Type B pancreatic cell (in vitro differentiated cells): ENCODE measurements around the gene NCDN. TPM values are rescaled to one million over a fixed set of nuclear protein-coding genes. Genes with fewer than 3 reads are reported as not detected.

Experiments used
- DNase-seq: peaks from one replicate; pipeline ENCODE4 v3.0.0; 2021; ENCODE audit warnings: mixed read lengths; ENCODE audit not compliant: unreplicated experiment; ENCODE audit errors: extremely low spot score
- H3K27ac Mint-ChIP-seq: 2 replicates; pipeline ENCODE4 v1.8.0; 2021; ENCODE audit warnings: mild to moderate bottlenecking, mixed read lengths
- H3K27me3 Mint-ChIP-seq: 2 replicates; pipeline ENCODE4 v1.8.0; 2021; ENCODE audit warnings: mixed read lengths
- H3K36me3 Mint-ChIP-seq: 2 replicates; pipeline ENCODE4 v1.8.0; 2021; ENCODE audit warnings: mixed read lengths
- H3K4me1 Mint-ChIP-seq: one replicate; pipeline ENCODE4 v1.8.0; 2021; ENCODE audit warnings: mixed read lengths; ENCODE audit not compliant: unreplicated experiment
- H3K4me3 Mint-ChIP-seq: 2 replicates; pipeline ENCODE4 v1.8.0; 2021; ENCODE audit warnings: mild to moderate bottlenecking, mixed read lengths
- H3K9me3 Mint-ChIP-seq: 2 replicates; pipeline ENCODE4 v1.8.0; 2021; ENCODE audit warnings: mixed read lengths
- total RNA-seq: library from RNA; stranded (reverse); gene quantifications from 2 replicates; pipeline ENCODE4 v1.2.1, GENCODE V29; 2021; ENCODE audit warnings: low replicate concordance
- TF ChIP-seq, protein P1 (sequence below): fragments of 200-600 bp; sonication (generic); conservative IDR thresholded peaks from 2 replicates; pipeline ENCODE4 v1.5.0; 2021; ENCODE audit warnings: antibody characterized with exemption, mild to moderate bottlenecking

The NCDN gene
- total RNA-seq, 1 donor from 2014 or later: 27.2 TPM

DNA sequence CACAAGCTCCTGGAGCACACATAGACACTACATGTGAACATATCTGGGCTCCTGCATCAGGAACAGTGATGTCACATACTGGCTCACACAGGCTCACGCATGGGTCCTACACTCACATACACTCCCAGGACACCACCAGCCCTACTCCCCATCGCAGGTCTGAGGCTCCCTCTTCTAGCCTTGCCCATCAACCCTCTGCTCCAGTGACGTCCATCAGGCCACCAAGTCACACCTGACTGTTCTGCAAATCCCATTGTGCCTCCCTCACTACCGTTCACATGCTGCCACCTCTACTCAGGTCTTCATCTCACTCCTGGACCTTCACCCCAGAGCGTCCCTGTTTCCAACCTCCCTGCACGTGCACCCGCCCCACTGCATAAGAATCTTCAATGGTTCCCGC, 33.6 kb downstream of the NCDN start:
- no peak overlapping the region for H3K27ac Mint-ChIP-seq
- H3K36me3 Mint-ChIP-seq: peaks cover 3% of the 10 kb centered on the region
- TF ChIP-seq, protein P1, sequence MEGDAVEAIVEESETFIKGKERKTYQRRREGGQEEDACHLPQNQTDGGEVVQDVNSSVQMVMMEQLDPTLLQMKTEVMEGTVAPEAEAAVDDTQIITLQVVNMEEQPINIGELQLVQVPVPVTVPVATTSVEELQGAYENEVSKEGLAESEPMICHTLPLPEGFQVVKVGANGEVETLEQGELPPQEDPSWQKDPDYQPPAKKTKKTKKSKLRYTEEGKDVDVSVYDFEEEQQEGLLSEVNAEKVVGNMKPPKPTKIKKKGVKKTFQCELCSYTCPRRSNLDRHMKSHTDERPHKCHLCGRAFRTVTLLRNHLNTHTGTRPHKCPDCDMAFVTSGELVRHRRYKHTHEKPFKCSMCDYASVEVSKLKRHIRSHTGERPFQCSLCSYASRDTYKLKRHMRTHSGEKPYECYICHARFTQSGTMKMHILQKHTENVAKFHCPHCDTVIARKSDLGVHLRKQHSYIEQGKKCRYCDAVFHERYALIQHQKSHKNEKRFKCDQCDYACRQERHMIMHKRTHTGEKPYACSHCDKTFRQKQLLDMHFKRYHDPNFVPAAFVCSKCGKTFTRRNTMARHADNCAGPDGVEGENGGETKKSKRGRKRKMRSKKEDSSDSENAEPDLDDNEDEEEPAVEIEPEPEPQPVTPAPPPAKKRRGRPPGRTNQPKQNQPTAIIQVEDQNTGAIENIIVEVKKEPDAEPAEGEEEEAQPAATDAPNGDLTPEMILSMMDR: no peak
- no peak overlapping the region for H3K4me3 Mint-ChIP-seq
- no peak for DNase-seq
- no peaks in the 10 kb centered on the region for H3K9me3 Mint-ChIP-seq
- peaks cover 11% of the 10 kb centered on the region for H3K4me1 Mint-ChIP-seq
- peaks cover 3% of the 10 kb centered on the region for H3K27me3 Mint-ChIP-seq

DNA sequence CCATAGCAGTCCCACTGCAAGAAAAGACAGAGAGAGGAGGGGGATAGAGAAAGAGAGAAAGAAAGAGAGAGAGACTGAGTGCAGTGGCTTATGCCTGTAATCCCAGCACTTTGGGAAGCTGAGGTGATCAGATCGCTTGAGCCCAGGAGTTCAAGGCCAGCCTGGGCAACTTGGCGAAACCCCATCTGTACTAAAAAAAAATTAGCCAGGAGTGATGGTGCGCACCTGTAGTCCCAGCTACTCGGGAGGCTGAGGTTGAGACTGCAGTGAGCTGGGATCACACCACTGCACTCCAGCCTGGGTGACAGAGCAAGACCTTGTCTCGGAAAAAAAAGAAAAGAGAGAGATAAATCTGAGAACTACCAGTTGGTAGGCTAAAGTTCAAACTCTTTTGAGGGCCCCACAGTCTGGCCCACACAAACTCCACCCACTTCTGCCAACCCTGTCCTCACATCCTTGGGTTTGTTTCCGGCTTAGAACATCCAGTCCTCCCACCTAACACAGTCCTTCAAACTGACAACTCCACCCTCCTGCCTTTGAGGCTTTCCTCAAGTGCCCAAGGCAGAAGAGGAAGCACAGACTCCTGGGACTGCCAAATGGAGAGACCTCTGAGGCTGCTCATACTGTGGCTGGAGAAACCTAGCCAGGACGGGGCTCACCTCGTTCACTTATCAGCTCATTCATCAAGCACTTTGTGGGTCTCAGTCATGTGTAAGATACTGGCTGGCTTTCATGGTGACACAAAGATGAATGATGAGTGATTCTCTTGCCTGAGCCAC, 35.6 kb downstream of the NCDN start:
- peaks cover 3% of the 10 kb centered on the region for H3K36me3 Mint-ChIP-seq
- peak overlapping the region; percentile 71 for H3K27ac Mint-ChIP-seq
- H3K4me1 Mint-ChIP-seq: peaks cover 11% of the 10 kb centered on the region
- no peak for DNase-seq
- H3K27me3 Mint-ChIP-seq: no peaks in the 10 kb centered on the region
- peak overlapping the region; percentile 11 for H3K4me3 Mint-ChIP-seq
- H3K9me3 Mint-ChIP-seq: no peaks in the 10 kb centered on the region
- TF ChIP-seq, protein P1: no peak

GRCh38 chr1:35594005-35594760, 36.6 kb downstream of the NCDN start:
- TF ChIP-seq, protein P1: no peak
- DNase-seq: peak; percentile 62
- Mint-ChIP-seq H3K27me3 (no peaks in the 10 kb centered on the region), H3K9me3 (no peaks in the 10 kb centered on the region), H3K4me1 (peaks cover 17% of the 10 kb centered on the region), H3K36me3 (peaks cover 6% of the 10 kb centered on the region), H3K4me3 (peak overlapping the region; percentile 11), H3K27ac (peak overlapping the region; percentile 71)

DNA sequence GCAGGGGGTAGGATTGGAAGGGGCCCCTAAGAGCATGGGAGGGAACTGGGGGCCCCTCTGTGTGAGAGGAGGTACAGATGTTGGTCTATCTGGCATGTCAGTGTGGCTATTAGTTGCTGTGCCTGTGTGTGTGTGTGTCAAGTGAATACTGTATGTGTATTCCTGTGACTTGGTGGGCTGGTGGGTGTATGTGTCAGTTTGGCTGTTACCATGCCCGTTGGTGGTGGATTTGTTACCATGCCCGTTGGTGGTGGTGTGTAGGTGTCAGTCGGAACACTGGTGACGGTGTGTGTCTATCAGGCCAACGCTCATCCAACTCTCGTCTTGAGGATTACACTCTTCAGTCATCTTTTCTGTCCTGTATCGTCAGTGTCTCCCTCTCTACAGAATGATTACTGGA, 38.1 kb downstream of the NCDN start:
- H3K4me3 Mint-ChIP-seq: no peak overlapping the region
- H3K9me3 Mint-ChIP-seq: no peaks in the 10 kb centered on the region
- peak; percentile 32 for DNase-seq
- peaks cover 18% of the 10 kb centered on the region for H3K4me1 Mint-ChIP-seq
- peaks cover 9% of the 10 kb centered on the region for H3K36me3 Mint-ChIP-seq
- TF ChIP-seq, protein P1: no peak
- H3K27ac Mint-ChIP-seq: no peak overlapping the region
- H3K27me3 Mint-ChIP-seq: no peaks in the 10 kb centered on the region

DNA sequence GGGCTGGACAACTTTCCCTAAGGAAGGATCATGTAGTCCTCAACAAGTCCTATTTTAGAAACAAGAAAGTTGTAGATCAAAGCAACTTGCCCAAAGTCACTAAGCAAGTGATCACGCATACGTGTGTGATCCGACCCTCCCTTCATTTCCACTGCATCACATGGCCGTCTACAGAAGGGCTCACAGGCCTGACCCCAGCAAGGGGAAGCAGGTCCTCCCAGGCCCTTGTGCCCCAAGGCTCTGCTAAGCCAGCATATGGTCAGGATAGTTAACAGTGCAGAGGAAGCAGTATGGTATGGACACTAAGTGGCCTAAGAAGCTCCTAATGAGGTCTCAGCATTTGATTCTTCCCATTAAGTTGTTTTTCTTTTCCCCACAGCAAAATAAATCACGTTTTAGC, 40.3 kb downstream of the NCDN start:
- Mint-ChIP-seq H3K4me1 (peaks cover 15% of the 10 kb centered on the region), H3K27me3 (no peaks in the 10 kb centered on the region), H3K4me3 (no peak overlapping the region), H3K27ac (no peak overlapping the region), H3K36me3 (peaks cover 12% of the 10 kb centered on the region), H3K9me3 (no peaks in the 10 kb centered on the region)
- DNase-seq: peak; percentile 31
- TF ChIP-seq, protein P1: no peak
